MG63 (cell line): ENCODE data around the gene ZNF575. TPM values are rescaled to one million over a fixed set of nuclear protein-coding genes. Genes with fewer than 3 reads are reported as not detected.

Experiments
- DNase-seq: peaks from one replicate; pipeline ENCODE4 v3.0.0-alpha.2; 2020
- H3K27me3 ChIP-seq: fragments of 250-450 bp; sonication (Bioruptor Pico); 2 replicates; pipeline ENCODE4 v1.5.1; 2020; ENCODE audit warnings: mild to moderate bottlenecking, moderate library complexity
- H3K36me3 ChIP-seq: fragments of 250-450 bp; sonication (Bioruptor Pico); 2 replicates; pipeline ENCODE4 v1.5.1; 2020; ENCODE audit warnings: mild to moderate bottlenecking, moderate library complexity
- H3K4me3 ChIP-seq: fragments of 250-450 bp; sonication (Bioruptor Pico); 2 replicates; pipeline ENCODE4 v1.5.1; 2020; ENCODE audit warnings: mild to moderate bottlenecking, moderate library complexity
- H3K9me3 ChIP-seq: fragments of 250-450 bp; sonication (Bioruptor Pico); 2 replicates; pipeline ENCODE4 v1.5.1; 2020; ENCODE audit warnings: mild to moderate bottlenecking, moderate library complexity
- total RNA-seq: library from RNA; depleted of rRNA; stranded (reverse); fragments of >200 nt; shearing (Covaris generic); gene quantifications from 2 replicates; pipeline ENCODE4 v1.2.3, GENCODE V29; 2014; ENCODE audit warnings: low replicate concordance; rRNA removed

The ZNF575 gene, protein sequence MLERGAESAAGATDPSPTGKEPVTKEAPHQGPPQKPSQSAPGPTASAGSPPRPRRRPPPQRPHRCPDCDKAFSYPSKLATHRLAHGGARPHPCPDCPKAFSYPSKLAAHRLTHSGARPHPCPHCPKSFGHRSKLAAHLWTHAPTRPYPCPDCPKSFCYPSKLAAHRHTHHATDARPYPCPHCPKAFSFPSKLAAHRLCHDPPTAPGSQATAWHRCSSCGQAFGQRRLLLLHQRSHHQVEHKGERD
- total RNA-seq, result not detected in 2 replicates

DNA sequence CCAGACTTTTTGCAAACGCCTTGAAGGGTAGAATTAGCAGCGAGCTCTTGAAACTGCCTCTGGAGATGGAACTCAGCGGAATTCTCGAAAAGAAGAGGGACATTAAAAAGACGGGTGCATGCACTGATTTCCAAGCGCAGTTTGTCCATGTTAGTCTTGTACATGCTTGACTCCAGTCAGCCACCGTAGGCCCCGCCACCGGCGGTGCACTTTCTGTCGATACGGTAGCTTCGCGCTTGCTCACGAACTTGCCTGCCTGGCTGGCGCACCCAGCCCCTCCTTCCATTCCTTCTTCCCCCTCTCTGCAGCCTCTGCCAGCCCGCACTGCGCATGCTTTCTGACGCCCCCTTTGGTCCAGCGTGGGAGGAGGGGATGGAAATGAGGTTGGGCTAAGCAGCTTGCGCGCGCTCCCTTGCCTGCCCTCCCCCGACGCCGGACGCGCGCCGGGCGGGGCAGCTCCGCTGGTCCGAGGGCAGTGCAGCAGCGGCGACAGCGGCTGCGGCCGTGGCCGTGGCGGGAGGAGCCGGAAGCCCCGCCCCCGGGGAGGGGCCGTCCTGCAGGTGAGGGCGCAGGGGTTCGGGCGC, at the start of gene ZNF575:
TSS of gene ZNF575 (plus strand) at position 227 of the 584 bp plus-strand sequence. CDS start 1,235 bp downstream, outside the sequence.
- Histone ChIP-seq H3K4me3 (peak within 1 kb of the TSS; percentile 52), H3K36me3 (peaks cover 8% of the 10 kb centered on the region), H3K27me3 (no peaks in the 10 kb centered on the region), H3K9me3 (no peaks in the 10 kb centered on the region)
- DNase-seq, result peak; percentile 94

DNA sequence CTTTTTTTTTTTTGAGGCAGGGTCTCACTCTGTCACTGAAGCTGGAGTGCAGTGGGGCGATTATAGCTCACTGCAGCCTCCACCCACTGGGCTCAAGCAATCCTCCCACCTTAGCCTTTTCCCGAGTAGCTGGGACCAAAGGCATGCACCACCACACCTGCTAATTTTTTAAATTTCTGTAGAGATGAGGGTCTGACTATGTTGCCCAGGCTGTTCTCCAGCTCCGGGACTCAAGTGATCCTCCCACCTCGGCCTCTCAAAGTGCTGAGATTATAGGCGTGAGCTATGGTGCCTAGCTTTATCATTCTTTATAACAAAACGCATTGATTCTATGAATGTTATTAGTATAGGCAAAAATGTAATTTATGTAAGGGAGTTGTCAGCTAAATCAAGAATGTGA, 49.7 kb upstream of the ZNF575 start:
- DNase-seq, result no peak
- Histone ChIP-seq H3K27me3 (no peaks in the 10 kb centered on the region), H3K9me3 (no peaks in the 10 kb centered on the region), H3K4me3 (no peak overlapping the region), H3K36me3 (peaks cover 2% of the 10 kb centered on the region; the same call in 1 of the 2 replicates)

DNA sequence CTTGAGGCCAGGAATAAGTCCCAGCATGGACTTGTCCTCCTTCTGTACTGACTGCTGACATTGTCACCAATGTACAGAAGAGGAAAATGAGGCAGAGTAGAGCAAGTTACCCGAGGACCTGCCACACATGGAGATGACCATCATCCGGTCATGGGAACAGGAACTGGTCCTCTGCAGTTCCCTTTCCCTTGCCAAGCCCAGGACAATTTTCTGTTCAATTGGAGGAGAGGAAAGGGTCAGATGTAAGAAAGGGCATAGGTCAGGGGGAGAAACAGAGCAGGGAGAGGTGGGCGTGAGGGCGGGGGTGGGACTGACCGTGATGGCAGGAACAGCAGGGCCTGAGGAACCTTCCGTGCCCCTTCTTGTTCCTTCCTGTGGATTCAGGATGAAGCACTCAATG, 47.0 kb upstream of the ZNF575 start:
- Histone ChIP-seq H3K27me3 (no peaks in the 10 kb centered on the region), H3K36me3 (no peaks in the 10 kb centered on the region), H3K9me3 (no peaks in the 10 kb centered on the region), H3K4me3 (no peak overlapping the region)
- no peak for DNase-seq

DNA sequence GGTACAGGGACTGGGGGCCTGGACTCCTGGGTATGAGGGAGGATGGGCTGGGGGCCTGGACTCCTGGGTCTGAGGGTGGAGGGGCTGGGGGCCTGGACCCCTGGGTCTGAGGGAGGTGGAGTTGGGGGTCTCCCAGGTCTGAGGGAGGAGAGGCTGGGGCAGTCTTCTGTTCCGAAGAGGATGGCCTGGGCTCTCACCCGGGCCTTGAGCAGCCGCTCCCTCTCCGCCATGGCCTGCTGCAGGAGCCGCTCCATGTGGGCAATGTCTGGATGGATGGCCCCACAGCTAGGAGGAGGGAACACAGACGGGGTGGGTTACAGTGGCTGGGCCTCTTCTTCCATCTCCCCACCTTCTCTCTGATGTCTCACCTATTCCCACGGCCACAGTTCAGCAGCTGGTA, 46.6 kb upstream of the ZNF575 start:
- no peaks in the 10 kb centered on the region for H3K36me3 ChIP-seq
- H3K27me3 ChIP-seq, result no peaks in the 10 kb centered on the region
- DNase-seq, result no peak
- H3K9me3 ChIP-seq, result no peaks in the 10 kb centered on the region
- H3K4me3 ChIP-seq, result no peak overlapping the region

DNA sequence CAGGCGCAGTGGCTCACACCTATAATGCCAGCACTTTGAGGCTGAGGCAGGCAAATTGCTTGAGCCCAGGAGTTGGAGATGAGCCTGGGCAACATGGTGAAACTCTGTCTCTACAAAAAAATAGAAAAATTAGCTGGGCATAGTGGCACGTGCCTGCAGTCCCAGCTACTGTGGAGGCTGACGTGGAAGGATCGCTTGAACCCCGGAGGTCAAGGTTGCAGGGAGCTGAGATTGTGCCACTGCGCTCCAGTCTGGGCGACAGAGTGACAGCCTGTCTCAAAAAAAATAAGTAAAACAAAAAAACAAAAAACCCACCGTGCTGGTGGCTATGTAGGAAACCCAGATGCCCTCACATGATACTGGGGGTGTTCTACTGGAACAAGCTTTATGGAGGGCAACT, 44.8 kb upstream of the ZNF575 start:
- no peak overlapping the region for H3K4me3 ChIP-seq
- no peak for DNase-seq
- H3K27me3 ChIP-seq, result no peaks in the 10 kb centered on the region
- H3K36me3 ChIP-seq, result no peaks in the 10 kb centered on the region
- no peaks in the 10 kb centered on the region for H3K9me3 ChIP-seq

GRCh38 chr19:43489310-43489709, 43.7 kb upstream of the ZNF575 start:
- H3K9me3 ChIP-seq, result no peaks in the 10 kb centered on the region
- H3K36me3 ChIP-seq, result no peaks in the 10 kb centered on the region
- no peak overlapping the region for H3K4me3 ChIP-seq
- DNase-seq, result no peak
- H3K27me3 ChIP-seq, result no peaks in the 10 kb centered on the region

GRCh38 chr19:43489979-43490599, 42.9 kb upstream of the ZNF575 start:
- Histone ChIP-seq H3K9me3 (no peaks in the 10 kb centered on the region), H3K4me3 (no peak overlapping the region), H3K36me3 (no peaks in the 10 kb centered on the region), H3K27me3 (no peaks in the 10 kb centered on the region)
- DNase-seq, result no peak

DNA sequence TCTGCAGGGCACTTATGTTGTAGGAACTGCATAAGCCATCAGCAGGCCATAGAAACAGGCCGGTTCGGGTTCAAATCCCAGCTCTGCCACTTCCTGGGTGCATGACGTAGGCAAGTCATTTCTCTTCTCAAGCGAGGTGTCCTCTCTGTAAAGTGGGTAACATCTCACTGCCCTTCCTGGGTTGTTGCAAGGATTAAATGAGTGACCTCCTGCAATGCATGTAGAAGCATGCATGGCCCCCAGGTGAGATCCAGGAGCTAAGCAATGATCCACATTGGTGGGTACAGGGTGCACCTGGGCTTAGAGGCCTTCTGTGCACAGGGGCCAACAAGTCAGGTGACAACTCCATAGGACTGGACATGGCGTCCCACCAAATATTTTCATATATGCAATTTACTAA, 42.2 kb upstream of the ZNF575 start:
- no peak for DNase-seq
- Histone ChIP-seq H3K27me3 (no peaks in the 10 kb centered on the region), H3K9me3 (no peaks in the 10 kb centered on the region), H3K4me3 (no peak overlapping the region), H3K36me3 (no peaks in the 10 kb centered on the region)

DNA sequence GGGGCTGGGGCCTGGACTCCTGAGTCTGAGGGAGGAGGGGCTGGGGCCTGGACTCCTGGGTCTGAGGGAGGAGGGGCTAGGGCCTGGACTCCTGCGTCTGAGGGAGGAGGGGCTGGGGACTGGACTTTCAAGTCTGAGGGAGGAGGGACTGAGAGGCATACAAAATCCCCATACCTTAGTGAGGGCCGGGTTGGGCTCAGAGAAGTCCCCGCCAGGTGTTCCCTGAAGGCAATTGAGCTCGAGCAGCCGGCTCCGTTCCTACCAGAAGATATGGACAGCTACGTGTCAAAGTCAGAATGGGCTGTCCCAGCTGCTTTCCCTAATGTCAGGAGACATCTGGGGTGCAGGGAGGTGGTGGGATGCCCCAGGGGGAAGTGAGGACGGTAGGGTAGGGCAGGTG, 37.9 kb upstream of the ZNF575 start:
- peaks cover 6% of the 10 kb centered on the region; the same call in 1 of the 2 replicates for H3K36me3 ChIP-seq
- no peaks in the 10 kb centered on the region for H3K27me3 ChIP-seq
- H3K4me3 ChIP-seq, result no peak overlapping the region
- no peak for DNase-seq
- H3K9me3 ChIP-seq, result no peaks in the 10 kb centered on the region

GRCh38 chr19:43496960-43497359, 36.0 kb upstream of the ZNF575 start:
- Histone ChIP-seq H3K4me3 (no peak overlapping the region), H3K9me3 (no peaks in the 10 kb centered on the region), H3K36me3 (peaks cover 6% of the 10 kb centered on the region; the same call in 1 of the 2 replicates), H3K27me3 (no peaks in the 10 kb centered on the region)
- DNase-seq, result no peak

GRCh38 chr19:43498233-43498842, 34.6 kb upstream of the ZNF575 start:
- Histone ChIP-seq H3K27me3 (no peaks in the 10 kb centered on the region), H3K9me3 (no peaks in the 10 kb centered on the region), H3K4me3 (no peak overlapping the region), H3K36me3 (peaks cover 6% of the 10 kb centered on the region; the same call in 1 of the 2 replicates)
- DNase-seq, result no peak

GRCh38 chr19:43499042-43499441, 33.9 kb upstream of the ZNF575 start:
- peaks cover 6% of the 10 kb centered on the region for H3K36me3 ChIP-seq
- DNase-seq, result no peak
- H3K4me3 ChIP-seq, result no peak overlapping the region
- no peaks in the 10 kb centered on the region for H3K27me3 ChIP-seq
- H3K9me3 ChIP-seq, result no peaks in the 10 kb centered on the region

- no peaks in the 10 kb centered on the region for H3K27me3 ChIP-seq
- no peak overlapping the region for H3K4me3 ChIP-seq
- DNase-seq, result no peak
- H3K36me3 ChIP-seq, result peaks cover 10% of the 10 kb centered on the region
- no peaks in the 10 kb centered on the region for H3K9me3 ChIP-seq
Measured at GRCh38 chr19:43501661-43502418, 31.1 kb upstream of the ZNF575 start.

DNA sequence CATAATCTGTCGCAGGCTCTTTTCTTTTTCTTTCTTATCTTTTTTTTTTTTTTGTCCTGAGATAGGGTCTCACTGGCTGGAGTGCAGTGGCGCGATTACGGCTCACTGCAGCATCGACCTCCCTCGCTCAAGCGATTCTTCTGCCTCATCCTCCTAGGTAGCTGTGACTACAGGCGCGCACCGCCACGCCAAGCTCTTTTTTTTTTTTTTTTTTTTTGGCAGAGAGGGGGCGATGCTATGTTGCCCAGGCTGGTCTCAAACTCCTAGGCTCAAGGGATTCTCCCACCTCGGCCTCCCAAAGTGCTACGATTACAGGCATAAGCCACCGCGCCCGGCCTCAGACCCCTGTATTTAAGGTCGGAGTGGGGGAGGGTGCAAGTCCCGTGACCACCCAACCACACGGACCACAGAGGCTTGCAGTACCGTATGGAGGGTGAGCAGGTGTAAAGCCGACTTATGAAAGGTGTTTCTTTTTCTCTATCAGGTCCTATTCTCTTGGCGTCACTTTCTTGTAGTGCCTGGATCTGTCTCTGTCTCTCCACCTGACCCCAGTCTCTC, 30.5 kb upstream of the ZNF575 start:
- H3K27me3 ChIP-seq, result no peaks in the 10 kb centered on the region
- H3K4me3 ChIP-seq, result no peak overlapping the region
- no peak for DNase-seq

DNA sequence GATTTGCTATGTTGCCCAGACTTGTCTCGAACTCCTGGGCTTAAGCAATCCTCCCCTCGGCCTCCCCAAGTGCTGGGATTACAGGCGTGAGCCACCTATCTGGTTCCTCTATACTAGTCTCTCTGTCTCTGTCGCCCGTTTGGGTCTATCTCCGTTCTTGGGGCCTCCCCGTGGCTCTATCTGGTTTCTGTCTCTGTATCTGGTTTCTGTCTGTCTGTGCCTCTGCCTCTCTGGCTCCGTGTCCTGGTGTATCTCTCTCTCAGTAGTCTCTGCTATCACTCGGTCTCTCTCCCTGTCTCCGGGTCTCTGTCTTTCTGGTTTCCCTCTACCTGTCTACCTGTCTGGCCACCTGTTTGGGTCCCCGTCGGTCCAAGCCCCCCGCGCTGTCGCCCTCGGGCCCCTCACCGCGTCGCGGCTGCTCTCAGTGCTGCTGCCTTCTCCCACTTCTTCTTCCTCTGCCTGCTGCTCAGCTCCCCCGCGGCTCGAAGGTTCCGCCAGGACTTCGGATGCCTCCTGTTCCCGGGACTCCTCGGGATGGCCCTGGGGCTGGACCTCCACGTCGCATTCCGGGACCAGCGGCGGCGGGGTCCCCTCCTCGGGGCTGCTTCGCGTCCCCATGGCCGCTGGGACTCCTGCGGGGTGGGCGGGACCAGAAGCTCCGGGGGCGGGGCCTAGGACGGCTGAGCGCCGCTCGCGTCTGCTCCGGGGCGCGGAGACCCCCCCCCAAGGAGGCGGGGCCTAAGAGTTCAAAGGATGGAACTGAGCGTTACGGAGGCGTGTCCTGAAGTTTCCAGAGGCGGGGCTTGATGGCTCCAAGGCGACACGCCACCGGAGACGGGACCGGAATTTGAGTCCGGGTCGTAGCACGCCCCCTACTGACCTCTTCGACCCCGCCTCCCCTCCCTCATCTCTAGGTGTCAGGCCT, 29.2 kb upstream of the ZNF575 start:
- Histone ChIP-seq H3K36me3 (peaks cover 10% of the 10 kb centered on the region), H3K9me3 (no peaks in the 10 kb centered on the region), H3K4me3 (peak overlapping the region; percentile 83), H3K27me3 (no peaks in the 10 kb centered on the region)
- peak; percentile 91 for DNase-seq

More for the DNA sequence above, 30.5 kb upstream of the ZNF575 start:
- H3K9me3 ChIP-seq, result no peaks in the 10 kb centered on the region
- peaks cover 4% of the 10 kb centered on the region for H3K36me3 ChIP-seq
